Mesenteric fat pad (tissue), 1 donor: ENCODE measurements around the gene CRELD2. TPM values are rescaled to one million over a fixed set of nuclear protein-coding genes. Genes with fewer than 3 reads are reported as not detected.

ENCODE experiments used
- DNase-seq: peaks from one replicate; pipeline ENCODE4 v3.0.0-alpha.2; 2020; ENCODE audit warnings: low spot score
- long read RNA-seq: library from polyadenylated mRNA; unstranded; transcript quantifications from one replicate; pipeline ENCODE4 v2.0.0, GENCODE V29; 2020
- total RNA-seq: library from RNA; stranded (reverse); fragmentation: NEBNext Ultra II Directional; extraction: Animal tissue kit (Norgen Biotek cat#: 25700); gene quantifications from one replicate; pipeline ENCODE4 v1.2.1, GENCODE V29; 2021
- donor health status: DM: yes; HTN: yes; CAD: no.

Gene CRELD2
- total RNA-seq: 36.5 TPM
- long read RNA-seq, transcript CRELD2-201 (10 exons, 1,357 nt): major isoform, 123 of 159 reads
- long read RNA-seq, partial matches to known transcripts: 5 of 159 reads
- long read RNA-seq, other reads (novel, unspliced or antisense): 27 of 159 reads

GRCh38 chr22:49917974-49918910 lies at the start of gene CRELD2, which contains the start of gene ALG12:
Gene CRELD2, plus strand, starts transcription at chr22:49918634. Its CDS starts 136 bp downstream, at chr22:49918770.
Gene ALG12, minus strand, starts transcription at chr22:49918438. Its CDS starts 4,673 bp downstream, at chr22:49913765.
- peak; percentile 99 for DNase-seq

- peak; percentile 43 for DNase-seq
Observed at GRCh38 chr22:49869086-49869830, 49.2 kb upstream of the CRELD2 start.

- DNase-seq: peak; percentile 5
Observed at GRCh38 chr22:49869845-49870712, 48.4 kb upstream of the CRELD2 start.

- DNase-seq: peak; percentile 30
Observed at GRCh38 chr22:49871482-49871881, 47.0 kb upstream of the CRELD2 start.

- DNase-seq: peak; percentile 8
Observed at GRCh38 chr22:49872347-49872746, 46.1 kb upstream of the CRELD2 start.

GRCh38 chr22:49873228-49873940 lies 45.0 kb upstream of the CRELD2 start:
- peak; percentile 59 for DNase-seq

- DNase-seq: peak; percentile 26
Observed at GRCh38 chr22:49877642-49878041, 40.8 kb upstream of the CRELD2 start.

- peak; percentile 2 for DNase-seq
Observed at GRCh38 chr22:49878206-49878605, 40.2 kb upstream of the CRELD2 start.

GRCh38 chr22:49879871-49880270 lies 38.6 kb upstream of the CRELD2 start:
- no peak for DNase-seq

- peak; percentile 73 for DNase-seq
Observed at GRCh38 chr22:49880281-49880680, 38.2 kb upstream of the CRELD2 start.

GRCh38 chr22:49881856-49882255 lies 36.6 kb upstream of the CRELD2 start:
- DNase-seq: peak; percentile 35

- peak; percentile 62 for DNase-seq
Observed at GRCh38 chr22:49882519-49883293, 35.7 kb upstream of the CRELD2 start.

- DNase-seq: peak; percentile 5
Observed at GRCh38 chr22:49883294-49883640, 35.2 kb upstream of the CRELD2 start.

- peak; percentile 28 for DNase-seq
Observed at GRCh38 chr22:49884075-49884474, 34.4 kb upstream of the CRELD2 start.

GRCh38 chr22:49884503-49885260 lies 33.8 kb upstream of the CRELD2 start:
- DNase-seq: peak; percentile 67

GRCh38 chr22:49885281-49885680 lies 33.2 kb upstream of the CRELD2 start:
- peak; percentile 69 for DNase-seq

GRCh38 chr22:49885881-49886280 lies 32.6 kb upstream of the CRELD2 start:
- peak; percentile 68 for DNase-seq

GRCh38 chr22:49886346-49887063 lies 31.9 kb upstream of the CRELD2 start:
- DNase-seq: peak; percentile 84
